T-cell (primary cell): ENCODE measurements around the gene PLA2G5. TPM values are rescaled to one million over a fixed set of nuclear protein-coding genes. Genes with fewer than 3 reads are reported as not detected.

Experiments
- ATAC-seq, 4 experiments: fragments of 200-7000 bp in 3 of 4; fragments of 150-1000 bp in 1 of 4; cut with Tn5 transposase; replicated peaks in 1 of 4; 1 replicate in 3 of 4; 2 replicates in 1 of 4; pipeline ENCODE4 v1.10.0; 2021; ENCODE audit warnings: moderate library complexity in 3 of 4, mild to moderate bottlenecking in 2 of 4, moderate number of reproducible peaks in 1 of 4
- CTCF ChIA-PET, 2 donors: fragments of 300-600 bp; sonication (Branson Sonifier 250); formaldehyde crosslinking; loops; one replicate each; lab custom pipeline; 2022; ENCODE audit warnings: antibody characterized with exemption in 2 of 2; lab: Charles Lee
- POLR2A ChIA-PET, 2 donors: fragments of 300-600 bp; sonication (Branson Sonifier 250); formaldehyde crosslinking; loops; one replicate each; lab custom pipeline; 2022; ENCODE audit warnings: antibody characterized with exemption in 2 of 2; lab: Charles Lee
- DNase-seq, 35 experiments: peaks; one replicate each; pipeline versions ENCODE4 v3.0.0 to v3.0.0-alpha.2; 2013 to 2023
- H3K27ac ChIP-seq: one replicate; pipeline ENCODE4 v1.5.1; 2013; ENCODE audit warnings: low read length
- H3K27me3 ChIP-seq, 2 experiments: replicated peaks in 1 of 2; 1 replicate in 1 of 2; 2 replicates in 1 of 2; pipeline versions ENCODE4 v1.6.1 to v1.7.0; 2013; ENCODE audit warnings: low read length in 1 of 2, mixed read lengths in 1 of 2; ENCODE audit not compliant: control insufficient read depth in 2 of 2, insufficient read depth in 2 of 2; ENCODE audit errors: extremely low read depth in 1 of 2
- H3K36me3 ChIP-seq, 2 donors: 1 replicate in 1 of 2; 2 replicates in 1 of 2; pipeline versions ENCODE4 v1.6.1 to v1.7.0; 2013; ENCODE audit warnings: low read length in 1 of 2; ENCODE audit not compliant: control insufficient read depth in 2 of 2, insufficient read depth in 1 of 2; ENCODE audit errors: extremely low read depth in 1 of 2
- H3K4me1 ChIP-seq, 2 experiments: 1 replicate in 1 of 2; 2 replicates in 1 of 2; pipeline versions ENCODE4 v1.6.1 to v1.7.0; 2013; ENCODE audit warnings: low read length in 2 of 2, mixed read lengths in 1 of 2; ENCODE audit not compliant: insufficient read depth in 2 of 2, control insufficient read depth in 1 of 2; ENCODE audit errors: extremely low read depth in 1 of 2
- H3K4me3 ChIP-seq, 2 donors: 1 replicate in 1 of 2; 2 replicates in 1 of 2; pipeline versions ENCODE4 v1.5.1 to v1.7.0; 2013; ENCODE audit warnings: mild to moderate bottlenecking in 2 of 2, low read length in 1 of 2, moderate library complexity in 1 of 2; ENCODE audit not compliant: control insufficient read depth in 1 of 2; ENCODE audit errors: extremely low read depth in 1 of 2
- H3K9me3 ChIP-seq: 2 replicates; pipeline ENCODE4 v1.7.0; 2013
- H3K27ac Mint-ChIP-seq, 2 donors: one replicate each; pipeline ENCODE4 v1.8.0; 2020 to 2021; ENCODE audit warnings: mild to moderate bottlenecking in 2 of 2, mixed read lengths in 2 of 2
- H3K27me3 Mint-ChIP-seq, 2 donors: one replicate each; pipeline ENCODE4 v1.8.0; 2021 to 2022; ENCODE audit warnings: mixed read lengths in 2 of 2
- H3K36me3 Mint-ChIP-seq: one replicate; pipeline ENCODE4 v1.8.0; 2021; ENCODE audit warnings: mixed read lengths
- H3K4me1 Mint-ChIP-seq, 3 donors: one replicate each; pipeline ENCODE4 v1.8.0; 2020 to 2022; ENCODE audit warnings: mixed read lengths in 3 of 3, mild to moderate bottlenecking in 1 of 3
- H3K4me3 Mint-ChIP-seq, 3 donors: one replicate each; pipeline ENCODE4 v1.8.0; 2020 to 2022; ENCODE audit warnings: mild to moderate bottlenecking in 3 of 3, mixed read lengths in 3 of 3, moderate library complexity in 3 of 3
- H3K9me3 Mint-ChIP-seq, 3 donors: one replicate each; pipeline ENCODE4 v1.8.0; 2020 to 2022; ENCODE audit warnings: mixed read lengths in 3 of 3
- WGBS: methylation state at CpG from one replicate; pipeline ENCODE4 v1.1.5; 2013; ENCODE audit warnings: missing lambda C conversion rate; ENCODE audit not compliant: insufficient coverage; 5-methylcytosine and 5-hydroxymethylcytosine counted together
- total RNA-seq, 35 experiments: library from RNA in 6 of 35; stranded (reverse) in 6 of 35; fragments of 120-200 nt in 1 of 35; gene quantifications; one replicate each; pipeline versions ENCODE4 v1.2.1 to v1.2.4 and lab custom pipeline; 2013 to 2026

PLA2G5 gene
- total RNA-seq, 5 donors from 2014 or later (not counting 1 experiment from before 2014, with no cell fraction given) = not detected

GRCh38 chr1:20090119-20090518, 20.1 kb downstream of the PLA2G5 start:
- Mint-ChIP-seq H3K4me3 (no peak overlapping the region), H3K27ac (no peak overlapping the region), H3K9me3 (no peaks in the 10 kb centered on the region), H3K4me1 (no peaks in the 10 kb centered on the region), H3K27me3 (peaks cover 5 to 8% of the 10 kb centered on the region in 2 donors), H3K36me3 (no peaks in the 10 kb centered on the region)
- WGBS = 82% methylated on average over 3 of the region's 3 CpGs
- POLR2A ChIA-PET = no interaction called here
- Histone ChIP-seq H3K27ac (no peak overlapping the region), H3K9me3 (no peaks in the 10 kb centered on the region), H3K27me3 (peaks cover 0 to 25% of the 10 kb centered on the region in 2 experiments), H3K36me3 (no peaks in the 10 kb centered on the region), H3K4me3 (no peak overlapping the region), H3K4me1 (no peaks in the 10 kb centered on the region)
- ATAC-seq (no peak), DNase-seq (no peak)
- CTCF ChIA-PET = interaction anchor here in 1 of 2 donors (1.0 kb wide), 1 partner anchor 8 kb away, joined by 3 read pairs; no protein-coding TSS in a partner anchor

- 80% methylated on average over 6 of the region's 6 CpGs for WGBS
- ChIA-PET CTCF (interaction anchor here in 1 of 2 donors (1.0 kb wide), 1 partner anchor 9 kb away, joined by 3 read pairs; no protein-coding TSS in a partner anchor), POLR2A (no interaction called here)
- H3K9me3 ChIP-seq = no peaks in the 10 kb centered on the region
- no peak overlapping the region for H3K27ac ChIP-seq
- ATAC-seq = no peak
- Mint-ChIP-seq H3K36me3 (no peaks in the 10 kb centered on the region), H3K9me3 (no peaks in the 10 kb centered on the region), H3K4me1 (no peaks in the 10 kb centered on the region), H3K27me3 (peaks cover 5 to 8% of the 10 kb centered on the region in 2 donors), H3K4me3 (no peak overlapping the region), H3K27ac (no peak overlapping the region)
- H3K4me1 ChIP-seq = no peaks in the 10 kb centered on the region
- peaks cover 0 to 25% of the 10 kb centered on the region in 2 experiments for H3K27me3 ChIP-seq
- no peak overlapping the region for H3K4me3 ChIP-seq
- H3K36me3 ChIP-seq = no peaks in the 10 kb centered on the region
- DNase-seq = no peak
Observed at GRCh38 chr1:20090641-20091040, 20.6 kb downstream of the PLA2G5 start.

- CTCF ChIA-PET = no interaction called here
- no peaks in the 10 kb centered on the region for H3K36me3 ChIP-seq
- Mint-ChIP-seq H3K4me3 (no peak overlapping the region), H3K9me3 (no peaks in the 10 kb centered on the region), H3K27me3 (peaks cover 6 to 7% of the 10 kb centered on the region in 2 donors), H3K4me1 (no peaks in the 10 kb centered on the region), H3K27ac (no peak overlapping the region), H3K36me3 (no peaks in the 10 kb centered on the region)
- H3K4me1 ChIP-seq = no peaks in the 10 kb centered on the region
- H3K9me3 ChIP-seq = no peaks in the 10 kb centered on the region
- DNase-seq (no peak), ATAC-seq (no peak)
- POLR2A ChIA-PET = no interaction called here
- no peak overlapping the region for H3K4me3 ChIP-seq
- H3K27me3 ChIP-seq = peaks cover 0 to 18% of the 10 kb centered on the region in 2 experiments
- WGBS = 87% methylated on average over 5 of the region's 5 CpGs
- H3K27ac ChIP-seq = no peak overlapping the region
Observed at GRCh38 chr1:20093303-20093702, 23.3 kb downstream of the PLA2G5 start.

- no peaks in the 10 kb centered on the region for H3K4me1 Mint-ChIP-seq
- no peak for ATAC-seq
- no peaks in the 10 kb centered on the region for H3K9me3 Mint-ChIP-seq
Observed at GRCh38 chr1:20093940-20094391, 24.0 kb downstream of the PLA2G5 start.

GRCh38 chr1:20095564-20096434, 25.8 kb downstream of the PLA2G5 start:
- DNase-seq (no peak), ATAC-seq (no peak)
- Histone ChIP-seq H3K27ac (no peak overlapping the region), H3K4me3 (no peak overlapping the region), H3K4me1 (no peaks in the 10 kb centered on the region), H3K27me3 (peaks cover 0 to 6% of the 10 kb centered on the region in 2 experiments), H3K9me3 (no peaks in the 10 kb centered on the region), H3K36me3 (no peaks in the 10 kb centered on the region)
- H3K36me3 Mint-ChIP-seq = no peaks in the 10 kb centered on the region
- H3K9me3 Mint-ChIP-seq = no peaks in the 10 kb centered on the region
- no peak overlapping the region for H3K27ac Mint-ChIP-seq
- peaks cover 3 to 7% of the 10 kb centered on the region in 2 donors for H3K27me3 Mint-ChIP-seq
- no peaks in the 10 kb centered on the region for H3K4me1 Mint-ChIP-seq
- ChIA-PET POLR2A (no interaction called here), CTCF (no interaction called here)
- H3K4me3 Mint-ChIP-seq = no peak overlapping the region
- 81% methylated on average over 2 of the region's 5 CpGs for WGBS

More at GRCh38 chr1:20093940-20094391, 24.0 kb downstream of the PLA2G5 start:
- Histone ChIP-seq H3K4me1 (no peaks in the 10 kb centered on the region), H3K36me3 (no peaks in the 10 kb centered on the region), H3K27ac (no peak overlapping the region), H3K27me3 (peaks cover 0 to 18% of the 10 kb centered on the region in 2 experiments), H3K4me3 (no peak overlapping the region), H3K9me3 (no peaks in the 10 kb centered on the region)
- ChIA-PET CTCF (no interaction called here), POLR2A (no interaction called here)
- 100% methylated on average over 2 of the region's 5 CpGs for WGBS
- no peak for DNase-seq
- no peak overlapping the region for H3K4me3 Mint-ChIP-seq
- H3K27ac Mint-ChIP-seq = no peak overlapping the region
- no peaks in the 10 kb centered on the region for H3K36me3 Mint-ChIP-seq
- H3K27me3 Mint-ChIP-seq = peaks cover 6 to 7% of the 10 kb centered on the region in 2 donors

- ChIA-PET CTCF (no interaction called here), POLR2A (interaction anchor here in 1 of 2 donors (0.5 kb wide), 1 partner anchor 1395 kb away, joined by 3 read pairs; no protein-coding TSS in a partner anchor)
- peaks cover 0 to 12% of the 10 kb centered on the region in 2 experiments for H3K27me3 ChIP-seq
- Mint-ChIP-seq H3K9me3 (no peaks in the 10 kb centered on the region), H3K4me1 (peaks cover 0 to 2% (median 0%) of the 10 kb centered on the region in 3 donors), H3K4me3 (no peak overlapping the region), H3K27me3 (peaks cover 3 to 7% of the 10 kb centered on the region in 2 donors), H3K36me3 (no peaks in the 10 kb centered on the region), H3K27ac (no peak overlapping the region)
- H3K9me3 ChIP-seq = no peaks in the 10 kb centered on the region
- no peak overlapping the region for H3K27ac ChIP-seq
- DNase-seq (no peak), ATAC-seq (no peak)
- no peaks in the 10 kb centered on the region for H3K4me1 ChIP-seq
- no peak overlapping the region for H3K4me3 ChIP-seq
- 81% methylated on average over 6 of the region's 7 CpGs for WGBS
- no peaks in the 10 kb centered on the region for H3K36me3 ChIP-seq
Observed at GRCh38 chr1:20096840-20097447, 26.9 kb downstream of the PLA2G5 start.
